GM12878 (cell line): ENCODE results near the gene TMEM259. TPM values are rescaled to one million over a fixed set of nuclear protein-coding genes. Genes with fewer than 3 reads are reported as not detected.

Experiments
- BCL11A ChIP-seq: IDR thresholded peaks from 2 replicates; pipeline ENCODE4 v1.6.1; 2011; ENCODE audit warnings: low read depth, low read length
- CBX3 ChIP-seq: fragments of 200-600 bp; sonication (generic); IDR thresholded peaks from 2 replicates; pipeline ENCODE4 v1.6.1; 2016; ENCODE audit warnings: low read depth, borderline replicate concordance
- CHD2 ChIP-seq: IDR thresholded peaks from 2 replicates; pipeline ENCODE4 v1.6.1; 2011; ENCODE audit warnings: low read depth, low read length, improper control_type of control experiment, borderline replicate concordance
- CREB1 ChIP-seq: IDR thresholded peaks from 2 replicates; pipeline ENCODE4 v1.6.1; 2012; ENCODE audit warnings: low read depth, mild to moderate bottlenecking, inconsistent platforms
- ESRRA ChIP-seq: IDR thresholded peaks from 2 replicates; pipeline ENCODE4 v1.6.1; 2012; ENCODE audit warnings: mild to moderate bottlenecking, low read length, improper control_type of control experiment
- FOXK2 ChIP-seq: fragments of 450-650 bp; IDR thresholded peaks from 2 replicates; pipeline ENCODE4 v1.6.1; 2017; ENCODE audit warnings: mild to moderate bottlenecking, moderate library complexity
- HCFC1 ChIP-seq: fragments of 150-350 bp; IDR thresholded peaks from 2 replicates; pipeline ENCODE4 v1.6.1; 2014; ENCODE audit warnings: low read length
- KLF5 ChIP-seq: fragments of 450-650 bp; IDR thresholded peaks from 2 replicates; pipeline ENCODE4 v1.6.1; 2014; ENCODE audit warnings: mild to moderate bottlenecking; ENCODE audit not compliant: partially characterized antibody
- MEF2B ChIP-seq: fragments of 450-650 bp; IDR thresholded peaks from 2 replicates; pipeline ENCODE4 v1.6.1; 2018; ENCODE audit warnings: mild to moderate bottlenecking, moderate library complexity; ENCODE audit not compliant: partially characterized antibody, poor library complexity, severe bottlenecking
- NFIC ChIP-seq: IDR thresholded peaks from 2 replicates; pipeline ENCODE4 v1.6.1; 2012; ENCODE audit warnings: low read depth, mild to moderate bottlenecking, inconsistent platforms, low read length, moderate library complexity
- NRF1 ChIP-seq: conservative IDR thresholded peaks from 2 replicates; pipeline ENCODE4 v1.6.1; 2011; ENCODE audit warnings: mild to moderate bottlenecking, low read depth, low read length, improper control_type of control experiment
- POLR2AphosphoS5 ChIP-seq: IDR thresholded peaks from 2 replicates; pipeline ENCODE4 v1.6.1; 2011; ENCODE audit warnings: mild to moderate bottlenecking, low read length, inconsistent platforms
- RAD51 ChIP-seq: fragments of 450-650 bp; IDR thresholded peaks from 2 replicates; pipeline ENCODE4 v1.6.1; 2016; ENCODE audit warnings: moderate library complexity, mild to moderate bottlenecking, inconsistent platforms
- RB1 ChIP-seq: fragments of 450-650 bp; formaldehyde crosslinking; IDR thresholded peaks from 2 replicates; pipeline ENCODE4 v1.6.1; 2017; ENCODE audit warnings: mild to moderate bottlenecking, borderline replicate concordance
- SIN3A ChIP-seq: IDR thresholded peaks from 2 replicates; pipeline ENCODE4 v1.6.1; 2012; ENCODE audit warnings: low read depth, low read length, improper control_type of control experiment
- SMC3 ChIP-seq: IDR thresholded peaks from 2 replicates; pipeline ENCODE4 v1.6.1; 2011; ENCODE audit warnings: low read length, improper control_type of control experiment, borderline replicate concordance
- SP1 ChIP-seq: IDR thresholded peaks from one replicate; pipeline ENCODE4 v1.6.1; 2011; ENCODE audit warnings: low read depth, low read length
- SREBF1 ChIP-seq: IDR thresholded peaks from 2 replicates; pipeline ENCODE4 v1.6.1; 2012; ENCODE audit warnings: mild to moderate bottlenecking, low read length
- TAF1 ChIP-seq: IDR thresholded peaks from 2 replicates; pipeline ENCODE4 v1.6.1; 2011; ENCODE audit warnings: mild to moderate bottlenecking, low read depth, low read length, borderline replicate concordance
- TCF3 ChIP-seq: IDR thresholded peaks from 2 replicates; pipeline ENCODE4 v1.6.1; 2012; ENCODE audit warnings: low read depth, mild to moderate bottlenecking, low read length, borderline replicate concordance; ENCODE audit not compliant: insufficient read depth
- YY1 ChIP-seq: IDR thresholded peaks from 2 replicates; pipeline ENCODE4 v1.6.1; 2011; ENCODE audit warnings: low read depth, mild to moderate bottlenecking, low read length
- ZBED1 ChIP-seq: IDR thresholded peaks from 2 replicates; pipeline ENCODE4 v1.6.1; 2016; ENCODE audit warnings: borderline replicate concordance
- ZNF217 ChIP-seq: fragments of 450-650 bp; IDR thresholded peaks from 2 replicates; pipeline ENCODE4 v1.6.1; 2017; ENCODE audit warnings: antibody characterized with exemption, mild to moderate bottlenecking
- ZNF24 ChIP-seq: fragments of 450-650 bp; IDR thresholded peaks from 2 replicates; pipeline ENCODE4 v1.6.1; 2017; ENCODE audit warnings: antibody characterized with exemption, mild to moderate bottlenecking
- polyA plus RNA-seq, 11 experiments: library from polyadenylated mRNA; depleted of rRNA in 4 of 11; unstranded in 6 of 11; stranded (reverse) in 5 of 11; fragments of >200 nt; fragmentation: Nextera tagmentation in 4 of 11; fragmentation: Illumina TruSeq in 1 of 11; extraction: Ambion mirVana in 4 of 11; extraction: Trizol in 1 of 11; gene quantifications; 1 replicate in 1 of 11; 2 replicates in 10 of 11; pipeline versions ENCODE4 v1.2.1 to v1.2.3, GENCODE V29; 2011 to 2016; ENCODE audit warnings: inconsistent platforms in 2 of 11, missing spikeins in 2 of 11, low read depth in 1 of 11
- total RNA-seq, 4 experiments: library from RNA; depleted of rRNA in 3 of 4; stranded (reverse); fragments of >200 nt in 3 of 4; fragmentation: Illumina TruSeq in 1 of 4; extraction: Trizol in 1 of 4; gene quantifications; 2 replicates each; pipeline versions ENCODE4 v1.2.1 to v1.2.3, GENCODE V29; 2013 to 2021
- TF ChIP-seq, protein P1 (sequence below): IDR thresholded peaks from 2 replicates; pipeline ENCODE4 v1.6.1; 2012; ENCODE audit warnings: low read depth, low read length, improper control_type of control experiment
- TF ChIP-seq, protein P2 (sequence below): fragments of 450-650 bp; IDR thresholded peaks from 2 replicates; pipeline ENCODE4 v1.6.1; 2014; ENCODE audit warnings: mild to moderate bottlenecking
- TF ChIP-seq, protein P3 (sequence below): fragments of 450-650 bp; IDR thresholded peaks from 2 replicates; pipeline ENCODE4 v1.6.1; 2017; ENCODE audit warnings: low read depth, mild to moderate bottlenecking, moderate library complexity

Gene TMEM259
- total and polyA plus RNA-seq, 10 of the 15 experiments (the other 5 are each of a cell fraction or from before 2014, with no cell fraction given), result 0.43 to 184 (median 62.0) TPM

DNA sequence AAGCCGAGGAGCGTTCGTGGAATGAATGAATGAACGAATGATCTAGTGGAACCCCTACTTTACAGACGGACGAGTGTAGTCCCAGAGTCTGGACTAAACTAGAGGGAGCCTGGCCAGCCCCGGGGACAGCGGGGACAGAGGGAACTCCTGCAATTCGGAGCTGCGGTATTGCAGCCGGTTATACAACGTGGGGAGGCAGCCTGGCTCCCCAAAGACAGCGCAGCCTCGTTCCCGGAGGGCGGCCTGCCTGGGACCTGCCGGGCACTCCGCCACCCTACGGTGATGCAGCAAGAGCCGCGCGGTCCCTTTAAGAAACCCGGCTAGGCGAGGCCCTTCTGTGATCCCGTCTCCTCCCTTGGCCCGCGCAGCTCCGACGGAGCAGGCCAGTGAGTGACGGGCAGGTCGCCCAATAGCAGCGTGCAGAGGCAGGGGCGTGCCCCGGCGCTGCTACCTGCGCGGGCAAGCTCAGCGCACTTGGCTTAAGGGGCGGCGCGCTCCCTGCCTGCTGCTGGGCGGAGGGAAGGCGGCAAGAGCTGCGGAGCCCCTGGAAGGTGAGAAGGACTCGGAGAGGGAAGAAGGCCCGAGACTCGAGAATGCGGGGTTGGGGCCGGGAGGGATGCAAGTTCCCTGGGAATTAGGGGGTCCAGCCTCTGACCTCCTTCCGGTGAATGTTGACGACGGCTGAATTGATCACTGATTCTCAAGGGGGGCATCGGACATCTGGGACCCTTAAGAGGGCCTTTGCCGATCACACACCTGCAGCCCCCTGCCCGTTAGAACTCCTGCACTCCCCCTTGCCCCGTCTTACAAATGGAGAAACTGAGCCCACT, 18.9 kb upstream of the TMEM259 start, which contains the start of gene ABCA7 (continued):
- TF ChIP-seq SREBF1 (no peak), ZBED1 (peak; percentile 50; the same call in 1 of the 2 replicates), FOXK2 (peak; percentile 61), SIN3A (peak; percentile 51; the same call in 1 of the 2 replicates), SMC3 (no peak), YY1 (peak; percentile 61), CHD2 (peak; percentile 94), RB1 (peak; percentile 88; the same call in 1 of the 2 replicates), RAD51 (no peak), POLR2AphosphoS5 (peak; percentile 29; the same call in 1 of the 2 replicates), MEF2B (peak; percentile 3), HCFC1 (peak; percentile 32; the same call in 1 of the 2 replicates), CBX3 (no peak), TAF1 (peak; percentile 39; the same call in 1 of the 2 replicates), ZNF217 (no peak), SP1 (peak; percentile 99), CREB1 (peak; percentile 74; the same call in 1 of the 2 replicates), TCF3 (0 out of 2 replicates have a peak, but pooled peaks have one; percentile 24), NFIC (no peak), KLF5 (peak; percentile 52), ESRRA (no peak), ZNF24 (peak; percentile 96), NRF1 (peak; percentile 72), BCL11A (no peak)
- TF ChIP-seq, protein P1, sequence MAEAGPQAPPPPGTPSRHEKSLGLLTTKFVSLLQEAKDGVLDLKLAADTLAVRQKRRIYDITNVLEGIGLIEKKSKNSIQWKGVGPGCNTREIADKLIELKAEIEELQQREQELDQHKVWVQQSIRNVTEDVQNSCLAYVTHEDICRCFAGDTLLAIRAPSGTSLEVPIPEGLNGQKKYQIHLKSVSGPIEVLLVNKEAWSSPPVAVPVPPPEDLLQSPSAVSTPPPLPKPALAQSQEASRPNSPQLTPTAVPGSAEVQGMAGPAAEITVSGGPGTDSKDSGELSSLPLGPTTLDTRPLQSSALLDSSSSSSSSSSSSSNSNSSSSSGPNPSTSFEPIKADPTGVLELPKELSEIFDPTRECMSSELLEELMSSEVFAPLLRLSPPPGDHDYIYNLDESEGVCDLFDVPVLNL, result 0 out of 2 replicates have a peak, but pooled peaks have one; percentile 59
- TF ChIP-seq, protein P2, sequence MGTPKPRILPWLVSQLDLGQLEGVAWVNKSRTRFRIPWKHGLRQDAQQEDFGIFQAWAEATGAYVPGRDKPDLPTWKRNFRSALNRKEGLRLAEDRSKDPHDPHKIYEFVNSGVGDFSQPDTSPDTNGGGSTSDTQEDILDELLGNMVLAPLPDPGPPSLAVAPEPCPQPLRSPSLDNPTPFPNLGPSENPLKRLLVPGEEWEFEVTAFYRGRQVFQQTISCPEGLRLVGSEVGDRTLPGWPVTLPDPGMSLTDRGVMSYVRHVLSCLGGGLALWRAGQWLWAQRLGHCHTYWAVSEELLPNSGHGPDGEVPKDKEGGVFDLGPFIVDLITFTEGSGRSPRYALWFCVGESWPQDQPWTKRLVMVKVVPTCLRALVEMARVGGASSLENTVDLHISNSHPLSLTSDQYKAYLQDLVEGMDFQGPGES, result peak; percentile 95
- TF ChIP-seq, protein P3, sequence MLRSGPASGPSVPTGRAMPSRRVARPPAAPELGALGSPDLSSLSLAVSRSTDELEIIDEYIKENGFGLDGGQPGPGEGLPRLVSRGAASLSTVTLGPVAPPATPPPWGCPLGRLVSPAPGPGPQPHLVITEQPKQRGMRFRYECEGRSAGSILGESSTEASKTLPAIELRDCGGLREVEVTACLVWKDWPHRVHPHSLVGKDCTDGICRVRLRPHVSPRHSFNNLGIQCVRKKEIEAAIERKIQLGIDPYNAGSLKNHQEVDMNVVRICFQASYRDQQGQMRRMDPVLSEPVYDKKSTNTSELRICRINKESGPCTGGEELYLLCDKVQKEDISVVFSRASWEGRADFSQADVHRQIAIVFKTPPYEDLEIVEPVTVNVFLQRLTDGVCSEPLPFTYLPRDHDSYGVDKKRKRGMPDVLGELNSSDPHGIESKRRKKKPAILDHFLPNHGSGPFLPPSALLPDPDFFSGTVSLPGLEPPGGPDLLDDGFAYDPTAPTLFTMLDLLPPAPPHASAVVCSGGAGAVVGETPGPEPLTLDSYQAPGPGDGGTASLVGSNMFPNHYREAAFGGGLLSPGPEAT, result peak; percentile 92
